Natural killer cell (primary cell): Measurements from ENCODE around the gene RPN2. TPM values are rescaled to one million over a fixed set of nuclear protein-coding genes. Genes with fewer than 3 reads are reported as not detected.

ENCODE experiments used
- ATAC-seq, 3 donors: fragments of 150-1000 bp in 2 of 3; fragments of 200-7000 bp in 1 of 3; cut with Tn5 transposase; 1 replicate in 1 of 3; 2 replicates in 2 of 3; pipeline ENCODE4 v1.10.0; 2021; ENCODE audit warnings: mild to moderate bottlenecking in 2 of 3, moderate library complexity in 2 of 3
- DNase-seq, 2 donors: peaks; one replicate each; pipeline versions ENCODE4 v3.0.0 to v3.0.0-alpha.2; 2013 to 2021; ENCODE audit warnings: mixed read lengths in 1 of 2
- H3K27ac ChIP-seq: one replicate; pipeline ENCODE4 v1.5.1; 2013; ENCODE audit warnings: mild to moderate bottlenecking, low read length
- H3K27me3 ChIP-seq: one replicate; pipeline ENCODE4 v1.6.1; 2013; ENCODE audit warnings: low read length; ENCODE audit not compliant: control insufficient read depth, insufficient read depth
- H3K36me3 ChIP-seq: one replicate; pipeline ENCODE4 v1.6.1; 2013; ENCODE audit warnings: low read length; ENCODE audit not compliant: control insufficient read depth, insufficient read depth
- H3K4me1 ChIP-seq: one replicate; pipeline ENCODE4 v1.6.1; 2013; ENCODE audit warnings: low read length; ENCODE audit not compliant: control insufficient read depth, insufficient read depth
- H3K4me3 ChIP-seq: one replicate; pipeline ENCODE4 v1.5.1; 2013; ENCODE audit warnings: low read length
- H3K9me3 ChIP-seq: one replicate; pipeline ENCODE4 v1.6.1; 2013; ENCODE audit warnings: low read length; ENCODE audit not compliant: control insufficient read depth, insufficient read depth
- H3K27ac Mint-ChIP-seq, 2 donors: one replicate each; pipeline ENCODE4 v1.8.0; 2022; ENCODE audit warnings: mild to moderate bottlenecking in 2 of 2, mixed read lengths in 2 of 2, moderate library complexity in 1 of 2
- H3K27me3 Mint-ChIP-seq, 2 donors: one replicate each; pipeline ENCODE4 v1.8.0; 2022; ENCODE audit warnings: low read depth in 2 of 2, mixed read lengths in 2 of 2
- H3K36me3 Mint-ChIP-seq: one replicate; pipeline ENCODE4 v1.8.0; 2022; ENCODE audit warnings: mixed read lengths
- H3K4me1 Mint-ChIP-seq, 2 donors: one replicate each; pipeline ENCODE4 v1.8.0; 2022; ENCODE audit warnings: mixed read lengths in 2 of 2
- H3K4me3 Mint-ChIP-seq: one replicate; pipeline ENCODE4 v1.8.0; 2022; ENCODE audit warnings: mild to moderate bottlenecking, moderate library complexity, mixed read lengths
- H3K9me3 Mint-ChIP-seq, 2 donors: one replicate each; pipeline ENCODE4 v1.8.0; 2022; ENCODE audit warnings: mixed read lengths in 2 of 2
- CTCF ChIP-seq: fragments of 200-600 bp; IDR thresholded peaks from one replicate; pipeline ENCODE4 v1.8.0; 2022; ENCODE audit warnings: antibody characterized with exemption
- WGBS: methylation state at CpG from one replicate; pipeline ENCODE4 v1.1.7; 2013; ENCODE audit warnings: missing lambda C conversion rate; ENCODE audit not compliant: insufficient coverage; 5-methylcytosine and 5-hydroxymethylcytosine counted together
- intact Hi-C: fragments of 100-400 bp; cut with micrococcal nuclease; formaldehyde crosslinking; loops from one replicate; pipeline ENCODE4 v1.14.2; 2022
- total RNA-seq, 4 donors: library from RNA; stranded (reverse); fragments of 120-200 nt in 1 of 4; gene quantifications; one replicate each; pipeline versions ENCODE4 v1.2.3 to v1.2.4, GENCODE V29; 2013 to 2022

RPN2 gene
- total RNA-seq, 3 donors from 2014 or later (not counting 1 experiment from before 2014, with no cell fraction given) = 124 to 136 (median 125) TPM

- TF ChIP-seq CTCF = no peak
- H3K4me3 ChIP-seq = no peak overlapping the region
- Mint-ChIP-seq H3K27me3 (no peaks in the 10 kb centered on the region), H3K27ac (no peak overlapping the region), H3K4me3 (no peak overlapping the region), H3K9me3 (no peaks in the 10 kb centered on the region), H3K4me1 (no peaks in the 10 kb centered on the region), H3K36me3 (no peaks in the 10 kb centered on the region)
- WGBS = 93% methylated on average over 4 of the region's 4 CpGs
- no peaks in the 10 kb centered on the region for H3K4me1 ChIP-seq
- H3K36me3 ChIP-seq = no peaks in the 10 kb centered on the region
- no peaks in the 10 kb centered on the region for H3K27me3 ChIP-seq
- DNase-seq (no peak), ATAC-seq (no peak)
- no peak overlapping the region for H3K27ac ChIP-seq
- intact Hi-C loops = no loop called here
- no peaks in the 10 kb centered on the region for H3K9me3 ChIP-seq
Measured at GRCh38 chr20:37163832-37164554, 15.1 kb upstream of the RPN2 start.

GRCh38 chr20:37165031-37165430 is 14.1 kb upstream of the RPN2 start:
- Mint-ChIP-seq H3K36me3 (no peaks in the 10 kb centered on the region), H3K27me3 (no peaks in the 10 kb centered on the region), H3K4me1 (no peaks in the 10 kb centered on the region), H3K9me3 (no peaks in the 10 kb centered on the region), H3K27ac (no peak overlapping the region), H3K4me3 (no peak overlapping the region)
- no peaks in the 10 kb centered on the region for H3K4me1 ChIP-seq
- H3K9me3 ChIP-seq = no peaks in the 10 kb centered on the region
- 83% methylated on average over 1 of the region's 1 CpG for WGBS
- H3K27ac ChIP-seq = no peak overlapping the region
- DNase-seq (no peak), ATAC-seq (no peak)
- no peaks in the 10 kb centered on the region for H3K36me3 ChIP-seq
- H3K27me3 ChIP-seq = no peaks in the 10 kb centered on the region
- intact Hi-C loops = no loop called here
- TF ChIP-seq CTCF = no peak
- H3K4me3 ChIP-seq = no peak overlapping the region

GRCh38 chr20:37166867-37167266 is 12.3 kb upstream of the RPN2 start:
- WGBS = 93% methylated on average over 2 of the region's 5 CpGs
- H3K27me3 Mint-ChIP-seq = no peaks in the 10 kb centered on the region
- H3K36me3 ChIP-seq = no peaks in the 10 kb centered on the region
- no peaks in the 10 kb centered on the region for H3K4me1 ChIP-seq
- no peak overlapping the region for H3K27ac ChIP-seq
- peaks cover 0 to 6% of the 10 kb centered on the region in 2 donors for H3K4me1 Mint-ChIP-seq
- H3K4me3 Mint-ChIP-seq = no peak overlapping the region
- no peak for DNase-seq
- H3K9me3 Mint-ChIP-seq = no peaks in the 10 kb centered on the region
- no peaks in the 10 kb centered on the region for H3K27me3 ChIP-seq
- TF ChIP-seq CTCF = no peak
- intact Hi-C loops = no loop called here
- no peaks in the 10 kb centered on the region for H3K36me3 Mint-ChIP-seq
- H3K27ac Mint-ChIP-seq = no peak overlapping the region
- no peak overlapping the region for H3K4me3 ChIP-seq
- ATAC-seq = no peak
- no peaks in the 10 kb centered on the region for H3K9me3 ChIP-seq

GRCh38 chr20:37172836-37173235 is 6.3 kb upstream of the RPN2 start:
- H3K4me1 ChIP-seq = peaks cover 1% of the 10 kb centered on the region
- no peaks in the 10 kb centered on the region for H3K27me3 ChIP-seq
- no peak for TF ChIP-seq CTCF
- H3K36me3 Mint-ChIP-seq = no peaks in the 10 kb centered on the region
- peaks cover 0 to 2% of the 10 kb centered on the region in 2 donors for H3K27me3 Mint-ChIP-seq
- DNase-seq (no peak), ATAC-seq (no peak)
- H3K36me3 ChIP-seq = no peaks in the 10 kb centered on the region
- H3K9me3 ChIP-seq = no peaks in the 10 kb centered on the region
- intact Hi-C loops = no loop called here
- WGBS = 98% methylated on average over 4 of the region's 4 CpGs
- H3K4me1 Mint-ChIP-seq = peaks cover under 1 to 6% of the 10 kb centered on the region in 2 donors
- no peak overlapping the region for H3K4me3 Mint-ChIP-seq
- H3K27ac ChIP-seq = no peak overlapping the region
- H3K9me3 Mint-ChIP-seq = no peaks in the 10 kb centered on the region
- H3K4me3 ChIP-seq = no peak overlapping the region
- no peak overlapping the region for H3K27ac Mint-ChIP-seq
